ENCODE measurements around the gene HMGN3. TPM values are rescaled to one million over a fixed set of nuclear protein-coding genes. Genes with fewer than 3 reads are reported as not detected.

The HMGN3 gene
- total RNA-seq, 4 donors from 2014 or later = 45.1 to 77.6 (median 59.4) TPM

GRCh38 chr6:79240509-79240908 is 6.0 kb upstream of the HMGN3 start:
- no peak for DNase-seq
- H3K27me3 ChIP-seq = no peaks in the 10 kb centered on the region
- H3K9me3 ChIP-seq = no peaks in the 10 kb centered on the region
- H3K4me3 ChIP-seq = no peak overlapping the region
- no peaks in the 10 kb centered on the region for H3K36me3 ChIP-seq
- H3K4me1 ChIP-seq = no peaks in the 10 kb centered on the region
- TF ChIP-seq POLR2A (IDR thresholded peaks at IDR 0.05) = no peak
- no peak for TF ChIP-seq CTCF (IDR thresholded peaks at IDR 0.05)
- H3K27ac ChIP-seq = no peak overlapping the region
- intact Hi-C loops (cut with DNase I; ENCODE audit: low total_unique reads) = no loop called here

- H3K27ac ChIP-seq = no peak overlapping the region
- TF ChIP-seq CTCF (IDR thresholded peaks at IDR 0.05) = no peak
- no peak for TF ChIP-seq POLR2A (IDR thresholded peaks at IDR 0.05)
- intact Hi-C loops (cut with DNase I; ENCODE audit: low total_unique reads) = no loop called here
- H3K36me3 ChIP-seq = no peaks in the 10 kb centered on the region
- no peaks in the 10 kb centered on the region for H3K27me3 ChIP-seq
- no peak overlapping the region for H3K4me3 ChIP-seq
- no peak for DNase-seq
- H3K4me1 ChIP-seq = no peaks in the 10 kb centered on the region
- H3K9me3 ChIP-seq = no peaks in the 10 kb centered on the region
Measured at GRCh38 chr6:79239536-79240168, 5.2 kb upstream of the HMGN3 start.

GRCh38 chr6:79238919-79239318 is 4.4 kb upstream of the HMGN3 start:
- Histone ChIP-seq H3K27ac (no peak overlapping the region), H3K36me3 (no peaks in the 10 kb centered on the region), H3K27me3 (no peaks in the 10 kb centered on the region), H3K4me3 (no peak overlapping the region), H3K9me3 (no peaks in the 10 kb centered on the region), H3K4me1 (no peaks in the 10 kb centered on the region)
- no peak for DNase-seq
- intact Hi-C loops (cut with DNase I; ENCODE audit: low total_unique reads) = no loop called here
- no peak for TF ChIP-seq CTCF (IDR thresholded peaks at IDR 0.05)
- TF ChIP-seq POLR2A (IDR thresholded peaks at IDR 0.05) = no peak

- no peaks in the 10 kb centered on the region for H3K36me3 ChIP-seq
- no peak overlapping the region for H3K4me3 ChIP-seq
- no peaks in the 10 kb centered on the region for H3K9me3 ChIP-seq
- no peaks in the 10 kb centered on the region for H3K27me3 ChIP-seq
- intact Hi-C loops (cut with DNase I; ENCODE audit: low total_unique reads) = no loop called here
- peaks cover 0 to 4% of the 10 kb centered on the region in 2 donors for H3K4me1 ChIP-seq
- no peak overlapping the region for H3K27ac ChIP-seq
- no peak for DNase-seq
- no peak for TF ChIP-seq CTCF (IDR thresholded peaks at IDR 0.05)
- TF ChIP-seq POLR2A (IDR thresholded peaks at IDR 0.05) = no peak
Measured at GRCh38 chr6:79236711-79237110, 2.2 kb upstream of the HMGN3 start.

- intact Hi-C loops (cut with DNase I; ENCODE audit: low total_unique reads) = no loop called here
- peak; percentile 79 for DNase-seq
- Histone ChIP-seq H3K4me1 (peaks cover 0 to 4% of the 10 kb centered on the region in 2 donors), H3K27me3 (no peaks in the 10 kb centered on the region), H3K9me3 (no peaks in the 10 kb centered on the region), H3K36me3 (no peaks in the 10 kb centered on the region), H3K4me3 (peak overlapping the region; percentile 63 to 67), H3K27ac (peak overlapping the region; percentile 88 to 91)
- TF ChIP-seq POLR2A (IDR thresholded peaks at IDR 0.05) = peak; percentile 53 to 59
- peak; percentile 20 to 50 (median 29) for TF ChIP-seq CTCF (IDR thresholded peaks at IDR 0.05)
Measured at GRCh38 chr6:79233611-79234149, 802 bp downstream of the HMGN3 start.

Measured in uterus (tissue), 4 donors.